AG20443 (cell line): ENCODE results near the gene KHDC1.
"Not testable (repeated sequence)": the region's sequence is repeated elsewhere in the genome, so short reads cannot be mapped to it uniquely, and the experiment has no call there.

Source experiments
- DNase-seq: peaks from one replicate; pipeline ENCODE4 v3.0.0; 2012; ENCODE audit warnings: low spot score, mixed read lengths

Gene KHDC1, protein sequence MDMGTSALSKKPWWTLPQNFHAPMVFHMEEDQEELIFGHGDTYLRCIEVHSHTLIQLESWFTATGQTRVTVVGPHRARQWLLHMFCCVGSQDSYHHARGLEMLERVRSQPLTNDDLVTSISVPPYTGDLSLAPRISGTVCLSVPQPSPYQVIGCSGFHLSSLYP

DNA sequence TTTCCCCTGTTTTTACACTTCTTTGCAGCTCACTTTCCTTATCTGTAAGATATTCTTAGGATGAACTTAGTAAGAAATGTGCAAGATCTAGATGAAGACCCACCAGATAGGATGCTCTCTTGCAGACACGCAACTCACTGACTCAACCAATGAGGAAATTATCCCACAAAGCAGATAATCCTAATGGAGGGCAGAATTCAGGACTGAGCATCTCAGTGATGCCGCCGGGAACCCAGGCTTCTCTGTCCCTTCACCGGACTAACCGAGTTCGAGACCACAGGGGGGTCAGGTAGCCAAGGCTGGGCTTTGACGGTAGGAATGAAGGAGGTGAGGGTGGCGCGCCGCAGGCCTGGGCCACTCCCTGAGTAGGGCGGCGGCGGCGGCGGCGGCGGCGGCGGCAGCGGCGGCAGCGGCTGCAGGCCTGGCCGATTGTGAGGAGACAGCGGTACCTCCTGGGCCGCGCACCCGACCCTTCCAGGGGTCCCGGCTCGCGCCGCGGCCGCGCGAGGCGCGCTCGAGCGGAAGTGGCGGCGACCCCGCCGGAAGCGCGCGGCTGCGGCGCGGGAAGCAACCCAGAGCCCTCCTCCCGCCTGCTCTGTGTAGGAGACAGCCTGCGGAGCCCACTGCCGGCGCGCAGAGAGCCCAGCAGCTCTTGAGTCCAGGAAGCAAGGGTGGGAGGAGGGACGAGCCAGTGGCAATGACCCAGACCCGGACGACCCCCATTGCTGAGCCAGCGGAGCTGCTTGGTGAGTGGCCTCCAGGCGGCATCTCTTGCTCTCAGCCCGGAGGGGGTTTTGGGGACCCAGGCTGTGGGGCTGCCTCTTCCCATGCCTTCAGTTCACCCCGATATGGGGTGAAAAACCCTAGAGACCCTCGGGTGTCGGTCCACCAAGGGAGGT is at the start of gene KHDC1:
KHDC1 (minus strand) TSS at position 526 of the 899 bp plus-strand sequence. CDS start 20,679 bp downstream, outside the sequence.
- peak; percentile 88 for DNase-seq

DNA sequence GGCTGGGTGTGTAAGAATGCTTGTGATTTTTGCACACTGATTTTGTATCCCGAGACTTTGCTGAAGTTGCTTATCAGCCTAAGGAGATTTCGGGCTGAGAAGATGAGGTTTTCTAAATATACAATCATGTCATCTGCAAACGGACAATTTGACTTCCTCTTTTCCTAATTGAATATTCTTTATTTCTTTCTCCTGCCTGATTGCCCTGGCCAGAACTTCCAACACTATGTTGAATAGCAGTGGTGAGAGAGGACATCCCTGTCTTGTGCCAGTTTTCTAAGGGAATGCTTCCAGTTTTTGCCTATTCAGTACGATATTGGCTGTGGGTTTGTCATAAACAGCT is 47.5 kb upstream of the KHDC1 start:
- DNase-seq, result not testable (repeated sequence)

DNA sequence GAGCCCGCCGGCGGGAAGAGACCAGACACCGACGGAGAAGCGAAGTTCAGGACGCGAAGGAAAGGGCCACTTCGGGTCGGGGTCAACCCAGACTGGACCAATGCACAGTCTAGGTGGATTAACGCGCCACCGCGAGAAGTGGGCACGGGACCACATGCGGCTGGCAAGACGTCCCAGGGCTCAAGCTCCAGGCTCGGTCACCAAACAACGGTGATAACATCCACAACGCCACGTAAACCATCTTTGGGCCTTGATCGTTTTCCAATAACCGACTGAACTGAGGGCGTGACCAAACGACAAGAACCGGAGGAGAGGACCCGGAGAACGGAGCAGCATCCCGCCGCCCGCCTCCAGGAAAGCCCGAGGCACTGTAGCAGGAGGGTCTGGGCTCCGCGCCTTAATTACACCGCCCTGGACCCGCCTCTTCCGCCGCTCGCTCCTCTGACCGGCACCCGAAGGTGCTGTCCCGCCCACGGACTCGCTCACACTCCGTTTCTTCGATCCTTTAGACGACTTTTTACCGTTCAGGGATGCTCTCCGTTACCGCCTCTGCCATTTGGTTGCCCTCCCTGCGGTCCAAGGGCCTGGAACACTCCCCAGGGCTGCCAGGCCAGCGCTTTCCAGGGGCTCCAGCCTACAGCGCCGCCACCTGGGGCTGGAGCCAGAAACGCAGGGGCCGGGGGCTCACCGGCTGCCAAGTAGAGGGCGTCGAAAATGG is 46.9 kb upstream of the KHDC1 start:
- DNase-seq, result peak; percentile 87

DNA sequence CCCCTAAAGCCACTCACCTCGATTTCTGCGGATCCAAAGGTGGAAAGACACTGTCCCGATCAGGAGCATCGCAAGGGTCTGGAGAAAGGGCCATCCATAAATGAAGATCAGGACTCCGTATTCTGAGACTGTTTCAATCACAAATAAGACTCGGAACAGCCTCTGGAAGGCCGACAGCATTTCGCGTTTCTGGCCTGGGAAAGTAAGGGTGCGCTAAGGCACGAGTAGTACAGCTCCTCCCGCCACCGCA is 46.5 kb upstream of the KHDC1 start:
- no peak for DNase-seq

DNA sequence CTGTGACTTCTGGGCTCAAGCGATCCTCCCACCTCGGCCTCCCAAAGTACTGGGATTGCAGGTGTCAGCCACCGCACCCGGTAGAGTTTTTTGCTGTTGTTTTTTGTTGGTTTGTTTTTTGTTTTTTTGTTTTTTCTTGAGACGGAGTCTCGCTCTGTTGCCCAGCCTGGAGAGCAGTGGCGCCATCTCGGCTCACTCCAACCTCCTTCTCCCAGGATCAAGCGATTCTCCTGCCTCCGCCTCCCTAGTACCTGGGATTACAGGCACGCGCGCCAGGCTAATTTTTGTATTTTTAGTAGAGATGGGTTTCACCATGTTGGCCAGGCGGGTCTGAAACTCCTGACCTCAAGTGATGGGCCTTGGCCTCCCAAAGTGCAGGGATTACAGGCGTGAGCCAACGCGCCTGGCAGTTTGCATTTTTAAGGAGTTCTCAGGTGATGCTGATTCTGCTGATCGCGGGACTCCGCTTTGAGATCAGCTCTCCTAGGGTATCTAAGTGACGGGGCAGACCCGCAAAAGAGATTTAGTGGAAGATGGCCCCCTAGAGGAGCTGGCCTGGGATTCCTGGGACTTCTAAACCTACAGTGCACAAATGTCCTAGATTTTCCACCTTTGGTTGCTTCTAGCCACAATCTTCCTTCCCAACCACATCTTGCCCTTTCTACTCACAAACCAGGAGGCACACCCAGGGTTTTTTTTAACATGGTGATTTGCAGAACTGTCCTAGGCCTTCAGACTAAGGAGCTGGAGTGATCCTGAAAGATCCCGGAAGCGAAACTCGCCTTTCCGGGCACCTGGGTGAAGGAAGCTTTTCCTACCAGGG is 45.9 kb upstream of the KHDC1 start:
- peak; percentile 13 for DNase-seq

DNA sequence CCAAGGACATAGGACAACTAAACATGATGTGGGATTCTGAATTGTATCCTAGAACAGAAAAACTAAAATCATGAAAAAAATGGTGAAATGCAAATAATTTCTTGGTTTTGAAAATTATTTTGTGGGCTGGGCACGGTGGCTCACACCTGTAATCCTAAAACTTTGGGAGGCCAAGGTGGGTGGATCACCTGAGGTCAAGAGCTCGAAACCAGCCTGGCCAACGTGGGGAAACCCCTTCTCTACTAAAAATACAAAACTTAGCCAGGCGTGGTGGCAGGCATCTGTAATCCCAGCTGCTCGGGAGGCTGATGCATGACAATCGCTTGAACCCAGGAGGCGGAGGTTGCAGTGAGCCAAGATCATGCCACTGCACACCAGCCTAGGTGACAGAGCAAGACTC is 40.8 kb upstream of the KHDC1 start:
- DNase-seq, result not testable (repeated sequence)

DNA sequence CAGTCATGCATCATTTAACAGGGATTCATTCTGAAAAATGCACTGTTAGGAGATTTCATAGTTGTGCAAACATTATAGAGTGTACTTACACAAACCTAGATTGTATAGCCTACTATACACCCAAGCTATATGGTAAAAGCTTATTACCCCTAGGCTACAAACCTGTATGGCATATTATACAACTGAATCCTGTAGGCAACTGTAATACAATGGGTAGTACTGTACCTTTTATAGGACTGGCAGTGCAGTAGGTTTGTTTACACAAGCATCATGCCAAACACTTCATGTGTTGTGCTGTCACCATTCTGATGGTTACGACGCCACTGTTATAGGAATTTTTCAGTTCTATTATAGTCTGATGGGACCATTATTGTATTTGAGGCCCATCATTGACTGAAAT is 39.3 kb upstream of the KHDC1 start:
- no peak for DNase-seq

DNA sequence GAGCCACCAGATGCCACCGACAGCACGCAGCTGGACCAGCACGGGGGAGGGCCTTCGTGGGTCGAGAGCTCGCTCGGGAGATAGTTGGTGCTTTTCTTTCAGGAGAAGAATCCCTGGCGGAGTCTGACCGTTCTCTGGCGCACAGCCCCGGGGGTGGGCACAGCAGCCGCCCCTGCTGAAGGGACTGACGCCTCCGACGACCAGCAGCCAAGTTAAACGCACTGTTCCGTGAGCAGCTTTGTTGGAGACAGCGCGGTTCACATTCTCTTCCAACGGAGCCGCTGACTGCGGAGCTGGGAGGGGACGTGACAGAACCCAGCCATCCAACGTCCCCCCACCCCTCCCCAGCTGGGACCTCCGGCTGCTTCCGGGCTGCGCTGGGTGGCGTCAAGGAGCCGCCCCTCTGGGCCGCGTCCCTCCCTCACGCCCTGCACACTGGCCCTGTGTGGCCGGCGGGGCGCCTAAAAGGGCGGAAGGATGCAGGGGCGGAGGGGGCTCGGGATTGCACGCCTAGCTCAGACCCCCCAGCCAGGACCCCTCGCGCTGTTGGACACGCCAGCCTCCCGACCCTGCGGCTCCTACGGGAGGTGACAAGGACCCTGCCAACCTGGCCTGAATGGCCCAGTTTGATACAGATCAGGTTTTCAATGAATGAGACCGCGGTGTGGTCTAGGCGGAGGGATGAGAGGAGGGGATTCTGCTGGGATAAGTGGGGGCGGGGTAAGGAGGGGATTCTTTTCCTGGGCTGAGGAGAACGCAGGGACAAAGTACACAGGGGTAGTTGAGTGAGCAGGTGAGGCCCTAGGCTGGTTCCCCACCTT is 36.4 kb upstream of the KHDC1 start:
- peak; percentile 26 for DNase-seq

DNA sequence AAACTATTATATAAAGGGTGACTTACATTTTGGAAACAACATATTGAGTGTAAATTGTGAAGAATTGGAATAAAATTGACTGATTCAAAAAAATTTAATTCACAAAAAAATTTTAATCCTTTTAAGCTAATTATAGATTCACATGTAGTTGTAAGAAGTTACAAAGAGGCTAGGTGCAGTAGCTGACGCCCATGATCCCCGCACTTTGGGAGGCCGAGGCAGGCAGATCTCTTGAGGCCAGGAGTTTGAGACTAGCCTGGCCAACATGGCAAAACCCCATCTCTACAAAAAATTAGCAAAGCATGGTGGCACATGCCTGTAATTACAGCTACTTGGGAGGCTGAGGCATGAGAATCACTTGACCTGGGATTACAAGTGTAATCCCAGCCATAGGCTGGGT is 30.3 kb upstream of the KHDC1 start:
- no peak for DNase-seq

DNA sequence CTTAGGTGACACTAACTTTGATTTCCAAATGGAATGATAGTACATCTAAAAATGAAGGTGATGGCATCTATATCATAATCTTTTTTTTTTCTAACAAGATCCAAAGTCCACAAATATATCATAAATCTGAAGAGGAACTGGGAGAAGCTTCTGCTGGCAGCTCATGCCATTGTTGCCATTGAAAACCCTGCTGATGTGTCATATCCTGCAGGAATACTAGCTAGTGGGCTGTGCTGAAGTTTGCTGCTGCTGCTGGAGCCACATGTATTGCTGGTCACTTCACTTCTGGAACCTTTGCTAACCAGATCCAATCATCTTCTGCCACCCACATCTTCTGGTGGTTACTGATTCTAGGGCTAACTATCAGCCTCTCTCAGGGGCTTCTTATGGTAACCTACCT is 27.4 kb upstream of the KHDC1 start:
- DNase-seq, result peak; percentile 31

DNA sequence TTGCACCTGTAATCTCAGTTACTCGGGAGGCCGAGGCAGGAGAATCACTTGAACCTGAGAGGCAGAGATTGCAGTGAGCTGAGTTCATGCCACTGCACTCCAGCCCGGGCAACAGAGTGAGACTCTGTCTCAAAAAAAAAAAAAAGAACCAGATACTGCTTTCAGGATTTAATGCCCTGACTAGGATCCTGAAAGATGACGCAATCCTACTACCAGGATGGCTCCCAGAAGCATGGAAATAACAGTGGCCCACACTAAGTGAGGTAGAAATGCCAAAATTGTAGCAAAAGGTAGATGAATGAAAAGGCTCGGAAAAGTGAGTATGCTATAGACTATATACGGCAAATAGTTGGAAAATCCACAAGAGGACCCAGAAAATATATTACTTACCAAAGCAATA is 23.8 kb upstream of the KHDC1 start:
- no peak for DNase-seq

DNA sequence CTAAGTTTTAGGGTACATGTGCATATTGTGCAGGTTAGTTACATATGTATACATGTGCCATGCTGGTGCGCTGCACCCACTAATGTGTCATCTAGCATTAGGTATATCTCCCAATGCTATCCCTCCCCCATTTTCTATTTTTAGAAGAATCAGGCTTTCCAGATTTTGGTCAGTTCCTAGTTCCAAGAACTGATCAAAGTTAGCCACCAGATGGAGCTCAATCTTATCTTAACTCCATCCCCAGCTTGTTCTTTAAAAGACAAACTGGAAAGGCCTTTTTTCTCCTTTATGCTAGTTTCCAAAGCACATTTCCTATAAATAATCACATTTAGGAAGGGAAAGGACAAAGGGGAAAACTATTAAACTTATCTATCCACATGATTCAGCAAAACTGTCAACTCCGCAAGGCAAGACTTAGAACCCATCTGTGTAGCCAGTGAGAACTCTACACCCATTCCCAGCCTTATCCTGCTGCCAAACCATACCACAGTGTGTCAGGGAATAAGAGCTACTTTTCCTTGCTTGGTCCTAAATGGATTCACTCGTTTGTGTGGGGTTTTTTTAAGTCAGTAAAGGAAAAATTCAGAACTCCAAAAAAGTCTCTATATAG is 22.8 kb upstream of the KHDC1 start:
- peak; percentile 76 for DNase-seq

DNA sequence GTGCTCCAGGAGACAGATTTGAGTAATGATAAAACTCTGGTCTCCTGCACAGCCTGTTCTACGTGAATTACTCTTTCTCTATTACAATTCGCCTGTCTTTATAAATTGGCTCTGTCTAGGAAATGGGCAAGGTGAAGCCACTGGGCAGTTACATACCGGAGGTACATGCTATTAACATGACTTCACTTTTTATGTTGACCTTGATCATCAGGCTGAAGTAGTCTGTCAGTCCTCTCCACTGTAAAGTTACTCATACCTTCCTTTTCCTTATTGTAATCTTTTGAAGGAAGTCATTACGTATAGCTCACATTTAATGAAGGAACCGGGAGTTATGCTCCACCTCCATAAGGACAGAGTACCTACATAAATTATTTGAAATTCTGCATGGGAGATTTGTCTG is 19.9 kb upstream of the KHDC1 start:
- no peak for DNase-seq

DNA sequence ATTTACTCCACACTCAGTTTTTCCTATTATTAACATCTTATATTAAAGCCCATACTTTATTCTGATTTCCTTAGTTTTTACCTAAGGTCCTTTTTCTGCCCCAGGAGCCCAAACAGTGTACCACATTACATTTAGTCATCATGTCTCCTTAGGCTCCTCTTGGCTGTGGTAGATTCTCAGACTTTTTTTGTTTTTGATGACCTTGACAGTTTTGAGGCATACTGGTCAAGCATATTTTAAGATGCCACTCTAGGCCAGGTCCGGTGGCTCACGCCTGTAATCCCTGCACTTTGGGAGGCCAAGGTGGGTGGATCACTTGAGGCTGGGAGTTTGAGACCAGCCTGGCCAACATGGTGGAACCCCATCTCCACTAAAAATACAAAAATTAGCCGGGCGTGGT is 18.7 kb upstream of the KHDC1 start:
- not testable (repeated sequence) for DNase-seq

DNA sequence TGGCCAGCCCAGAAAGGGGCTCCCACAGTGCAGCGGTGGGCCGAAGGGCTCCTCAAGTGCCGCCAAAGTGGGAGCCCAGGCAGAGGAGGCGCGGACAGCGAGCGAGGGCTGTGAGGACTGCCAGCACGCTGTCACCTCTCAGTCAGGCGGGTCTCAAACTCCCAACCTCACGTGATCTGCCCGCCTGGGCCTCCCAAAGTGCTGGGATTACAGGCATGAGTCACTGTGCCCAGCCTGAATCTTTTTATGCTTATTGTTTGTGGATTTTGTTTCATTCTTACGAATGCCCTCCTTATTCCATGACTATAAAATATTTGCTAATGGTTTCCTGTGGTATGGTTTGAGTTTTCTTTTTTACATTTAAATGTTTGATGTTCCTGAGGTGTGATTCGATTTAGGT is 6.3 kb upstream of the KHDC1 start:
- not testable (repeated sequence) for DNase-seq

DNA sequence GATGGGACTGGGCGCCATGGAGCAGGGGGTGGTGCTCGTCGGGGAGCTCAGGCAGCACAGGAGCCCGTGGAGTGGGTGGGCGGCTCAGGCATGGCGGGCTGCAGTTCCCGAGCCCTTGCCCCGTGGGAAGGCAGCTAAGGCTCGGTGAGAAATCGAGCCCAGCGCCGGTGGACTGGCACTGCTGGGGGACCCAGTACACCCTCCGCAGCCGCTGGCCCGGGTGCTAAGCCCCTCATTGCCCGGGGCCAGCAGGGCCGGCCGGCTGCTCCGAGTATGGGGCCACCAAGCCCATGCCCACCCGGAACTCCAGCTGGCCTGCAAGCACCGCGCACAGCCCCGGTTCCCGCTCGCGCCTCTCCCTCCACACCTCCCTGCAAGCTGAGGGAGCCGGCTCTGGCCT is 5.9 kb upstream of the KHDC1 start:
- DNase-seq, result not testable (repeated sequence)

DNA sequence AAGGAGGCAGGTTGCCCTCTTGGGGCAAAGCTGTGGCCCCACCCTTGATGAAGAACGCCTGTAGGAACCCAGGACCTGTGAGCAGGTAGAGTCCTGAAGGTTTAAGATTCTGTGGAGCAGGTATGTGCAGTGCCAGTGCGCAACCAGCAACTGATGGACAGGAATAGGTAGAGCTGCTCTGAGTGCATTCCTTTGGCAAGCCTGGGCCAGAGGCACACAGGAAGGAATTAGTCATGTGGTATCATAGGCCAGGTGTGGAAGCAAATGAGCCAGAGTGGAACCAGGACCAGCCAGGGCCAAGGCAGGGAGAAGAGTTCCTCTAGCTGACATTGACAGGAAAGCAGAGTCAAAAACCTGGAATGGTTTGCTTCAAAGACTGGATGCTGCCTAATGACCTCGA is 1.4 kb upstream of the KHDC1 start:
- DNase-seq, result no peak

DNA sequence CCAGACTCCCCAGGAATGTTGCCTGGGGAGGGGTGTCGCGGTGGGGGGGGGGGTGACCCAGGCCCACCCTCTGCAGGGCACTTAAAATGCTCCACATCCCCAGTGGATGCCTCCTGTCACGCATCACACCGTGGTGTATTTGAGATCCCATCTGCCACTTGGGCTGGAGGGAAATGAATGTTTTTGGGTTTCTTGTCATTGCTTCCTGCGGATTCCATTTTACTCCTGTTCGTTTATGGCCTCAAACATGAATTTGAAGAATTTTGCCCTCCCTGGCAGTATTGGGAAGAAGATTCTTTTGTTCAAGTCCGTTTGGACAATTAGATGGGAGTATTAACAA is 544 bp upstream of the KHDC1 start:
- DNase-seq, result peak; percentile 25

DNA sequence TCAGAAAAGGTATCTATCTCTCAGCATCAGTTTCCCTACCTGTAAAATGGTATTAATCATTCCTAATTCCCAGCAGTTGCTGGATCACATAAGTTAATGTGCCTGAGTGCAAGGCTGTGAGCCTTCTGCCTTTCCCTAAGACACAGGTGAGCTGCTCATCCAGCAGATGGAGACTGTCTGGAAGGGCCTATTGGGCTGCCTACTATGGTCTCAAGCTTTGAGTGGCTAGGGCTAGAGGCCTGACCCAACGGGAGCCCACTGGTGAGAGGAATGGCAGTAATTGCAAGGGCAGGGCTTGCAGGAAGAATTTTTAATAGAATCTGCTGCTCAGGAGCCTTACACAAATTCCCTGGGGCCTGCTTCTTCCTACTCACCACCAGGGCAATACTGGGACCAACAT is 4.3 kb downstream of the KHDC1 start:
- no peak for DNase-seq

DNA sequence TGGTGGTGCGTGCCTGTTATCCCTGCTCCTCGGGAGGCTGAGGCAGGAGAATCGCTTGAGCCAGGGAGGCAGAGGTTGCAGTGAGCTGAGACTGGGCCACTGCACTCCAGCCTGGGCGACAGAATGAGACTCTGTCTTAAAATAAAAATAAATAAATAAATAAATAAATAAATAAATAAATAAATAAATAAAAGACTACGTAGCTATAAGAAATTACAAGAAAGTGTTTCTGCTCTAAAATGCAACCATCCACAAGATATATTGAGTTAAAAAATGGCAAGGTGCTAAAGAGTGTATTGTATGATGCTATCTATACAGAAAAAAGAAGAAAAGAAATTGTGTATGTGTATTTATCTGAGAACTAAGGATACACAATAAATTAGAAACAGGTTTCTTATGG is 8.7 kb downstream of the KHDC1 start:
- DNase-seq, result not testable (repeated sequence)

DNA sequence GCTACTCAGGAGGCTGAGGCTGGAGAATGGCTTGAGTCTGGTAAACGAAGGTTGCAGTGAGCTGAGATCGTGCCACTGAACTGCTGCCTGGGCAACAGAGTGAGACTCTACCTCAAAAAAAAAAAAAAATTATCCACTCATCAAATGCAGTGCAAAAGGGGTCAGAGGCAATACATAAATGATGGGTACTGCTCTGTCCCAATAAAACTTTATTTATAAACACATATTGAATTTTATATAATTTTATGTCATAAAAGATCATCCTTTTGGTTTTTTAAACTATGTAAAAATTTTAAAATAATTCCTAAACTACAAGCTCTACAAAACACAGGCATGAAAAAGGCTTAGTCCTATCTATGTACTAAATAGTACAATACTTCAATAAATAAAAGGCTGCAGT is 10.3 kb downstream of the KHDC1 start:
- no peak for DNase-seq
